LHCN-M2 (cell line): ENCODE data around the gene RYK. TPM values are rescaled to one million over a fixed set of nuclear protein-coding genes. Genes with fewer than 3 reads are reported as not detected.
"Not testable (repeated sequence)": the region's sequence is repeated elsewhere in the genome, so short reads cannot be mapped to it uniquely, and the experiment has no call there.

ENCODE experiments used
- DNase-seq: peaks from one replicate; pipeline ENCODE4 v3.0.0-alpha.2; 2012; ENCODE audit warnings: low read depth
- polyA plus RNA-seq: library from polyadenylated mRNA; unstranded; fragments of >200 nt; gene quantifications from one replicate; pipeline ENCODE4 v1.2.1, GENCODE V29; 2012; ENCODE audit warnings: missing spikeins
- total RNA-seq: library from RNA; depleted of rRNA; stranded (reverse); fragments of >200 nt; gene quantifications from 2 replicates; pipeline ENCODE4 v1.2.3, GENCODE V29; 2014; rRNA removed

RYK gene
- total RNA-seq = 54.3 and 57.3 TPM in 2 replicates
- polyA plus RNA-seq = 21.9 TPM

DNA sequence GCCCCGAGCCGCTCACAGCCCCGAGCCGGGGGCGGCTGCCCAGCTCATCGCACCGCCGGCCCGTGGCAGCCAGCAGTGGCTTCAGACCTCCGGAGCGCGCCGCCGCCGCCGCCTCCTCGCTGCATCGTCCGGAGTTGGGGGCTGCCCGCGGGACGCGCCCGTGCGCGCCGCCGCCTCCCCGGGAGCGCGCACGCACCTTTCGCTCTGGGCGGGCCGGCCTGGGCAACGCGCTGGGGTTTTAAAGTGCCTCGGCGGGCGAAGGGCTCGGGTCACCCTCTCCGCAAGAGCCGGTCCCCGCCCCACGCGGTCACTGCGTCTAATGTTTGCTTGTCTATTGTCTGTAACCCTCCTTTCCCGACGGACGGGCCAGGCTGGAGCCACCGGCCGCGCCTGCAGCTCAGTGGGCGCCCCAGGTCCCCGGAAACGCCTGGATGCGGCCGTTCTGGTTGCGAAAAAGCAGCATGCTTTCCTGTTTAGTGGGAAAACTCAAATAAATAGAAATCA, at the start of gene RYK:
RYK (minus strand) TSS at position 143 of the 504 bp plus-strand sequence. CDS start 205 bp downstream, outside the sequence.
- DNase-seq = peak; percentile 75

- DNase-seq = no peak
These were observed 49.2 kb upstream of the RYK start for GRCh38 chr3:134299888-134300206.

- DNase-seq = peak; percentile 34
These were observed 48.7 kb upstream of the RYK start for GRCh38 chr3:134299185-134299887.

- DNase-seq = no peak
These were observed 47.6 kb upstream of the RYK start for GRCh38 chr3:134298249-134298648.

GRCh38 chr3:134296616-134297015, 46.0 kb upstream of the RYK start:
- DNase-seq = no peak

GRCh38 chr3:134295930-134296329, 45.3 kb upstream of the RYK start:
- DNase-seq = no peak

DNA sequence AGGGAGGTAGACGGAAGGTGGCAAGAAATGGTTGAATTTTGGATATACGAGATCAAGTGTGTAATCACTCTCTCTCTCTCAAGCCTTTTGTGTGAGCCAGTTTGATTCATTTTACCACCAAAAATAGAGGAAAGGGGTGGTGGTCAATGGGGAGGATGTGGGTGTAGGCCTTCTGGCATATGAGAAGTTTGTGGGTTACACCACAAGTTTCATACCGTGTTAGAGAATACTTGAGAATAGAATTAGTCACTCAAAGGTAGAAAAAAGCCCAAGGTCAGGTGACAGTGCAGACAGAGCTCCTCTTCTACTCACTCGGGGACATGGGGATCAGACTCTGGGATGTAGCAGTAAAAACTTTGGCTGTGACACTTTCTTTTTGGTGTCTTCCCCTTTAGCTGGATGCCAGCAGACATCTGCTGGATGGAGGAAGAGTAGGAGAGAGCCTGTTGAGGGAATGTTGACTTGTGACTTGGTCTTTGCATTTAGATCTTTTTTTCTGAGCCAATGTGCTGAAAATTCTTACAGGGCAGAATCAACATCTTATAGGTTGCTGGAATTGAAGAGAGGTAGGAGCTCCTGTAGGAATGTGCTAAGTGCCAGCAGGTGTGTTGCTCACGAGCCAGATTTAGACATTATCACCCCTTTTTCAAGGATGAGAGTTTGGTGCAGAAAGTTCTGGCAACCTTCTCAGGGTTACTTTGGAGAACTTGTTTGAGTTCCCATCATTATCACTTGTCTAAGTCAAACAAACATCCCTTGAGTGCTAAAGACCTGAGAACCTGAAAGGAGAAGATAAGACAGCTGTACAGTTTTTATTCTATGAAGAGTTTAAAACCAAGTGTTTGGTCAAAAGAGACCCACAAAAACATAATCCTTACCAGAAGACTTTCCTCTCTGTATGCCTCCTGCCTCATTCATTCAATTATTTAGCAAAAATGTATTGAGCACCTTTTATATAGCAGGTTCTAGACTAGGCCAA, 43.9 kb upstream of the RYK start:
- peak; percentile 20 for DNase-seq

GRCh38 chr3:134291319-134292254, 40.9 kb upstream of the RYK start:
- DNase-seq = peak; percentile 55

GRCh38 chr3:134287512-134287911, 36.9 kb upstream of the RYK start:
- no peak for DNase-seq

GRCh38 chr3:134284438-134284837, 33.8 kb upstream of the RYK start:
- no peak for DNase-seq

GRCh38 chr3:134282659-134283047, 32.0 kb upstream of the RYK start:
- no peak for DNase-seq

- no peak for DNase-seq
These were observed 31.4 kb upstream of the RYK start for GRCh38 chr3:134281912-134282658.

DNA sequence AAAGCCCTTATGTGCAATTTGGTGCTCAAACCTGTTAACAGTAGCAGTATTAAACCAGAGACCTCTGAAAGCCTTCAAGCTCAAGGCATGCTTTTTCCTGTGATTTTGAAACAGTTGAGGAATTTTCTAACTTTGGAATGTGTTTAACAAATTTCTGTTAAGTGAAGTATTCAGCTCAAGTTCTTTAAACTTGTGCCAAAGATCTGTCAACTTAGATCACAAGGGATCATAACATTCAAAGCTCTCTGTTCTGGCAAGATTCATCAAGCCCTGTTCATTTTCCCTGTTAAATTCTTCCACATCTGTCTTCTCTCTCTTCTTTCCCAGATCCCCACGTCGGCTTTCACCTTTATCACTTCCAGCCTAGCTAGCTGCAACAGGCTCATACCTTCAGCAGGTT, 28.8 kb upstream of the RYK start:
- no peak for DNase-seq

- no peak for DNase-seq
These were observed 26.5 kb upstream of the RYK start for GRCh38 chr3:134277066-134277660.

DNA sequence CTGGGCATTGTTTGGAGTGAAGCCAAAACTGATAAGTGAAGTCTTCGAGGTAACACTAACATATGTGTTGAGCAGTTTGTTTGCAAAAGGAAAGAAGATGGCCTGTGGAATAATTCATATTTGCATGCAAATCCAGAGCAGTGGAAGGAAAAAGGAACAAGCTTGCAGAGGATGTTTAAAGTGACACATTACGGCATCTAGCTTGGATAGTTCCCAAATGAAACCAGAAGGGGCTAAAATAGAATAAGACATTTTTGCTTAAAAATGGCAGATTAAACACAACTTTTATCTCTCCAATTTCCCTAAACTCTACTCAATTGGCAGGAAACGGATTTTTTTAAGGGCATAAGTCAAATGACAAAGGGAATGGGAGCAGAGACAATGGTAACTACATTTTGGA, 25.4 kb upstream of the RYK start:
- DNase-seq = no peak

DNA sequence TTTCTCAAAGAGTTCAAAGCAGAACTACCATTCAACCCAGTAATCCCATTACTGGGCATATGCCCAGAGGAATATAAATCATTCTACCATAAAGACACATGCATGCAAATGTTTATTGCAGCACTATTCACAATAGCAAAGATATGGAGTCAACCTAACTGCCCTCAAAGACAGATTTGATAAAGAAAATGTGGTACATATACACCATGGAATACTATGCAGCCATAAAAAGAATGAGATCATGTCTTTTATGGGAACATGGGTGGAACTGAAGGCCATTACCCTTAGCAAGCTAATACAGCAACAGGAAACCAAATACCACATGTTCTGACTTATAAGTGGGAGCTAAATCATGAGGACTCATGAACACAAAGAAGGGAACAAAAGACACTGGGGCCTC, 24.5 kb upstream of the RYK start:
- not testable (repeated sequence) for DNase-seq

DNA sequence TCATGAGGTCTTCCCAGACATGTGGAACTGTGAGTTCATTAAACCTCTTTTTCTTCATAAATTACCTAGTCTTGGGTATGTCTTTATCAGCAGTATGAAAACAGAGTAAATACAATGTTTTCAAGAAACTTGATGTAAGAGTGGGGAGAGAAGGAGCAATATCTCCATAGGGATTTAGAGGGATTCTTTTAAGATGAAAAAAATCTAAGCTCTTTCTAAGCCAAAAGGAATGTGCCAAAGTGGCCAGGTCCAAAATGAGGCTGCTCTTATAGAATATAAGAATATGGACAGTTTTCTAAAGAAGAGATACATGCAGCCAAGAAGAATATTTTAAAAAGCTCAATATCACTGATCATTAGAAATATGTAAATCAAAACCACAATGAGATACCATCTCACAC, 23.9 kb upstream of the RYK start:
- DNase-seq = no peak

DNA sequence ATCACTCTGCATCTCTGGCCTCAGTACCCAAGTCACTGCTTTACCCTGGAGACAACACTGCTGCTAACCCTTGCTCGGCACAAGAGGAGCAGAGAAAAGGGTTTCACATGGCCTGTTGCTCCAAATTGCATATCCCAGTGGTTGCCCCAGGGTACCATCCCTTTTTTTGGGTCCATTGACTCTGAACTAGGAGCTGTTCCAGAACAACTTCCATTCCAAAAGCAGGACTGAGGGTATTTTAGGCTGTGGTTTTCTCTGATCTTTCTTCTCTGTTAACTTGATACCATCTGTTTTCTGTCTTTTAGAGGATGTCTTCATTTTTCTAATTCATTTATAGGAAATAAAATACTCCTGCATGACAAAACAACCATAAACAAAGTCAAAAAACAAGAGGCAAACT, 17.3 kb upstream of the RYK start:
- DNase-seq = no peak

DNA sequence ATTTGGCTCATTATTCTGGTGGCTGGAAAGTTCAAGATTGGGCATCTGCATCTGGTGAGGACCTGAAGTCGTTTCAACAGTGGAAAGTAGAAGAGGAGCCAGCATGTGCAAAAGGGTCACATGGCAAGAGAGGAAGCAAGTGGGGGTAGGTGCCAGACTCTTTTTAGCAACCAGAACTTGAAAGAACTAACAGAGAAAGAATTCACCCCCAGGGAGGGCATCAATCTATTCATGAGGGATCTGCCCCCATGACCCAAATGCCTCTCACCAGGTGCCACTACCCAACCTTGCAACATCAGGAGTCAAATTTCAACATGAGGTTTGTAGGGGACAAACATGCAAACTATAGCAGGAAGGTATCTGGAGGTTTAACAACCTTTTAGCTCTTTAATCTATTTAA, 10.3 kb upstream of the RYK start:
- no peak for DNase-seq

GRCh38 chr3:134258761-134259347, 8.2 kb upstream of the RYK start:
- no peak for DNase-seq
